GM19468 (cell line): Measurements from ENCODE around the gene URI1.

Source experiments
- ATAC-seq: cut with Tn5 transposase; IDR thresholded peaks from one replicate; pipeline ENCODE4 v1.9.1; 2021; ENCODE audit warnings: mild to moderate bottlenecking, moderate library complexity, moderate number of reproducible peaks; ENCODE audit not compliant: unreplicated experiment; ENCODE audit errors: extremely low read depth

The URI1 gene

GRCh38 chr19:30049226-30049625 is 107.2 kb downstream of the URI1 start:
- ATAC-seq = no peak

GRCh38 chr19:30049846-30050667 is 108.0 kb downstream of the URI1 start:
- ATAC-seq = no peak

- ATAC-seq = no peak
Measured at GRCh38 chr19:30052122-30053075, 110.4 kb downstream of the URI1 start.

GRCh38 chr19:30053558-30053957 is 111.5 kb downstream of the URI1 start:
- ATAC-seq = no peak

GRCh38 chr19:30054210-30054609 is 112.2 kb downstream of the URI1 start:
- no peak for ATAC-seq

GRCh38 chr19:30056580-30056979 is 114.5 kb downstream of the URI1 start:
- ATAC-seq = no peak

GRCh38 chr19:30059741-30060457 is 117.9 kb downstream of the URI1 start:
- no peak for ATAC-seq

GRCh38 chr19:30060531-30061222 is 118.6 kb downstream of the URI1 start:
- no peak for ATAC-seq

GRCh38 chr19:30061223-30062064 is 119.4 kb downstream of the URI1 start:
- no peak for ATAC-seq

- ATAC-seq = no peak
Measured at GRCh38 chr19:30062065-30062906, 120.2 kb downstream of the URI1 start.

GRCh38 chr19:30062907-30063649 is 121.0 kb downstream of the URI1 start:
- ATAC-seq = no peak

- ATAC-seq = no peak
Measured at GRCh38 chr19:30063650-30064347, 121.8 kb downstream of the URI1 start.

- no peak for ATAC-seq
Measured at GRCh38 chr19:30064348-30064699, 122.3 kb downstream of the URI1 start.

- no peak for ATAC-seq
Measured at GRCh38 chr19:30064771-30065494, 122.9 kb downstream of the URI1 start.

GRCh38 chr19:30065680-30066606 is 123.9 kb downstream of the URI1 start:
- no peak for ATAC-seq
